HepG2 (cell line): Measurements from ENCODE around the gene CDKN1A. TPM values are rescaled to one million over a fixed set of nuclear protein-coding genes. Genes with fewer than 3 reads are reported as not detected.
A peak's percentile ranks its signal among the peaks of the same experiment; 100 is the strongest.

Experiments
- CCAR2 ChIP-seq: fragments of 200-400 bp; formaldehyde crosslinking; optimal IDR thresholded peaks from 2 replicates; pipeline ENCODE3; 2018; ENCODE audit warnings: low read depth, mild to moderate bottlenecking, low read length, moderate library complexity
- HIVEP1 ChIP-seq: sonication (generic); formaldehyde crosslinking; IDR thresholded peaks from 2 replicates; pipeline ENCODE4 v1.4.0; 2020; ENCODE audit warnings: mild to moderate bottlenecking, missing genetic modification reagents
- MAFF ChIP-seq: IDR thresholded peaks from 2 replicates; pipeline ENCODE4 v1.6.1; 2011; ENCODE audit warnings: low read depth, low read length, improper control_type of control experiment
- NCOA1 ChIP-seq: sonication (generic); formaldehyde crosslinking; IDR thresholded peaks from 2 replicates; pipeline ENCODE4 v1.9.0; 2021; ENCODE audit warnings: missing genetic modification reagents
- PRMT3 ChIP-seq: sonication (generic); formaldehyde crosslinking; IDR thresholded peaks from 2 replicates; pipeline ENCODE4 v1.8.1; 2022; ENCODE audit warnings: low read depth, mild to moderate bottlenecking, moderate library complexity, missing genetic modification reagents, borderline replicate concordance
- RCOR2 ChIP-seq: IDR thresholded peaks from 2 replicates; pipeline ENCODE4 v1.6.1; 2016; ENCODE audit warnings: missing biosample characterization, missing genetic modification reagents
- SIN3A ChIP-seq: IDR thresholded peaks from 2 replicates; pipeline ENCODE4 v1.6.1; 2011; ENCODE audit warnings: low read depth, mild to moderate bottlenecking, control low read depth, low read length, borderline replicate concordance
- SUZ12 ChIP-seq: fragments of 150-350 bp; IDR thresholded peaks from 2 replicates; pipeline ENCODE4 v1.6.1; 2014; ENCODE audit warnings: low read depth, low read length
- TRIM24 ChIP-seq: sonication (generic); formaldehyde crosslinking; IDR thresholded peaks from 2 replicates; pipeline ENCODE4 v1.8.0; 2022; ENCODE audit warnings: mild to moderate bottlenecking, missing genetic modification reagents
- ZNF230 ChIP-seq: sonication (generic); formaldehyde crosslinking; IDR thresholded peaks from 2 replicates; pipeline ENCODE4 v1.4.0; 2020; ENCODE audit warnings: mild to moderate bottlenecking, missing genetic modification reagents
- ZNF251 ChIP-seq: sonication (generic); formaldehyde crosslinking; IDR thresholded peaks from 2 replicates; pipeline ENCODE4 v1.9.0; 2021; ENCODE audit warnings: mild to moderate bottlenecking, missing genetic modification reagents
- ZNF569 ChIP-seq: sonication (generic); formaldehyde crosslinking; IDR thresholded peaks from 2 replicates; pipeline ENCODE4 v1.5.0; 2020; ENCODE audit warnings: mild to moderate bottlenecking, missing genetic modification reagents, moderate library complexity, borderline replicate concordance
- ZNF629 ChIP-seq: sonication (generic); formaldehyde crosslinking; conservative IDR thresholded peaks from 2 replicates; pipeline ENCODE4 v1.5.0; 2020; ENCODE audit warnings: missing genetic modification reagents
- ZNF713 ChIP-seq: sonication (generic); formaldehyde crosslinking; IDR thresholded peaks from 2 replicates; pipeline ENCODE4 v1.4.0; 2020; ENCODE audit warnings: mild to moderate bottlenecking, missing genetic modification reagents
- polyA plus RNA-seq, 8 experiments: library from polyadenylated mRNA; depleted of rRNA in 3 of 8; stranded (reverse) in 7 of 8; unstranded in 1 of 8; fragments of >200 nt; fragmentation: Illumina TruSeq in 4 of 8; extraction: Trizol in 4 of 8; gene quantifications; 2 replicates each; pipeline versions ENCODE4 v1.2.1 to v1.2.3, GENCODE V29; 2011 to 2016; ENCODE audit warnings: low read depth in 4 of 8, missing spikeins in 1 of 8, mixed read lengths in 1 of 8; ENCODE audit not compliant: insufficient read depth in 1 of 8
- total RNA-seq, 5 experiments: library from RNA; depleted of rRNA; stranded (reverse); fragments of >200 nt; fragmentation: Illumina TruSeq; extraction: Trizol; gene quantifications; 2 replicates each; pipeline ENCODE4 v1.2.3, GENCODE V29; 2016; ENCODE audit warnings: low read depth in 1 of 5
- TF ChIP-seq, protein P1 (sequence below): IDR thresholded peaks from 2 replicates; pipeline ENCODE4 v1.6.1; 2016; ENCODE audit warnings: low read depth, borderline replicate concordance
- TF ChIP-seq, protein P2 (sequence below): sonication (generic); formaldehyde crosslinking; IDR thresholded peaks from 2 replicates; pipeline ENCODE4 v1.4.0; 2020; ENCODE audit warnings: missing genetic modification reagents
- TF ChIP-seq, protein P3 (sequence below): sonication (generic); formaldehyde crosslinking; IDR thresholded peaks from 2 replicates; pipeline ENCODE4 v1.8.1; 2022; ENCODE audit warnings: low read depth, mild to moderate bottlenecking, missing genetic modification reagents
- TF ChIP-seq, protein P4 (sequence below), 2 experiments: fragments of 450-650 bp in 1 of 2; sonication (generic) in 1 of 2; formaldehyde crosslinking; IDR thresholded peaks; 2 replicates each; pipeline versions ENCODE4 v1.5.0 to v1.8.0; 2020 to 2022; ENCODE audit warnings: mild to moderate bottlenecking in 1 of 2, missing genetic modification reagents in 1 of 2

Gene CDKN1A
- total and polyA plus RNA-seq, 2 of the 13 experiments (the other 11 are each of a cell fraction or from before 2014, with no cell fraction given): 60.7 to 92.1 TPM

DNA sequence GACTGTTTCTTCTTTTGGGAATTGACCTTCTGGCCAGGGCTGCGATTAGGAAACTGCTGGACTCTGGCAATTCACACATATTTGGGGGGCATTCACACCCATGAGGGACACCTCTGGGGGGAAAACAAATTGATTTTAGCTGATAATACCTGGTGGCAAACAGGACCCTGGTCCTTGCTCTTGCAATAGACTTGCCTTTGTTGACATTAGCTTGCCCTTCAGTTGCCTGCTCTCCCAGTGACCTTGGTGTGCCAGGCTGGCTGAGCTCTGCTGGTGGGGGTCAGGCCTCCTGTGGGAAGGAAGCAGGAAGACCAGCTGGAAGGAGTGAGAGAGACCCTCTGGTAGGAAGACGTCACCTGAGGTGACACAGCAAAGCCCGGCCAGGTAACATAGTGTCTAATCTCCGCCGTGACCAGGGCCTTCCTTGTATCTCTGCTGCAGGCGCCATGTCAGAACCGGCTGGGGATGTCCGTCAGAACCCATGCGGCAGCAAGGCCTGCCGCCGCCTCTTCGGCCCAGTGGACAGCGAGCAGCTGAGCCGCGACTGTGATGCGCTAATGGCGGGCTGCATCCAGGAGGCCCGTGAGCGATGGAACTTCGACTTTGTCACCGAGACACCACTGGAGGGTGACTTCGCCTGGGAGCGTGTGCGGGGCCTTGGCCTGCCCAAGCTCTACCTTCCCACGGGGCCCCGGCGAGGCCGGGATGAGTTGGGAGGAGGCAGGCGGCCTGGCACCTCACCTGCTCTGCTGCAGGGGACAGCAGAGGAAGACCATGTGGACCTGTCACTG lies 5.3 kb downstream of the CDKN1A start (continued):
- TF ChIP-seq, protein P1, sequence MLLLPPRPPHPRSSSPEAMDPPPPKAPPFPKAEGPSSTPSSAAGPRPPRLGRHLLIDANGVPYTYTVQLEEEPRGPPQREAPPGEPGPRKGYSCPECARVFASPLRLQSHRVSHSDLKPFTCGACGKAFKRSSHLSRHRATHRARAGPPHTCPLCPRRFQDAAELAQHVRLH (CRISPR knock-in tag): 0 out of 2 replicates have a peak, but pooled peaks have one; percentile 24
- TF ChIP-seq, protein P2, sequence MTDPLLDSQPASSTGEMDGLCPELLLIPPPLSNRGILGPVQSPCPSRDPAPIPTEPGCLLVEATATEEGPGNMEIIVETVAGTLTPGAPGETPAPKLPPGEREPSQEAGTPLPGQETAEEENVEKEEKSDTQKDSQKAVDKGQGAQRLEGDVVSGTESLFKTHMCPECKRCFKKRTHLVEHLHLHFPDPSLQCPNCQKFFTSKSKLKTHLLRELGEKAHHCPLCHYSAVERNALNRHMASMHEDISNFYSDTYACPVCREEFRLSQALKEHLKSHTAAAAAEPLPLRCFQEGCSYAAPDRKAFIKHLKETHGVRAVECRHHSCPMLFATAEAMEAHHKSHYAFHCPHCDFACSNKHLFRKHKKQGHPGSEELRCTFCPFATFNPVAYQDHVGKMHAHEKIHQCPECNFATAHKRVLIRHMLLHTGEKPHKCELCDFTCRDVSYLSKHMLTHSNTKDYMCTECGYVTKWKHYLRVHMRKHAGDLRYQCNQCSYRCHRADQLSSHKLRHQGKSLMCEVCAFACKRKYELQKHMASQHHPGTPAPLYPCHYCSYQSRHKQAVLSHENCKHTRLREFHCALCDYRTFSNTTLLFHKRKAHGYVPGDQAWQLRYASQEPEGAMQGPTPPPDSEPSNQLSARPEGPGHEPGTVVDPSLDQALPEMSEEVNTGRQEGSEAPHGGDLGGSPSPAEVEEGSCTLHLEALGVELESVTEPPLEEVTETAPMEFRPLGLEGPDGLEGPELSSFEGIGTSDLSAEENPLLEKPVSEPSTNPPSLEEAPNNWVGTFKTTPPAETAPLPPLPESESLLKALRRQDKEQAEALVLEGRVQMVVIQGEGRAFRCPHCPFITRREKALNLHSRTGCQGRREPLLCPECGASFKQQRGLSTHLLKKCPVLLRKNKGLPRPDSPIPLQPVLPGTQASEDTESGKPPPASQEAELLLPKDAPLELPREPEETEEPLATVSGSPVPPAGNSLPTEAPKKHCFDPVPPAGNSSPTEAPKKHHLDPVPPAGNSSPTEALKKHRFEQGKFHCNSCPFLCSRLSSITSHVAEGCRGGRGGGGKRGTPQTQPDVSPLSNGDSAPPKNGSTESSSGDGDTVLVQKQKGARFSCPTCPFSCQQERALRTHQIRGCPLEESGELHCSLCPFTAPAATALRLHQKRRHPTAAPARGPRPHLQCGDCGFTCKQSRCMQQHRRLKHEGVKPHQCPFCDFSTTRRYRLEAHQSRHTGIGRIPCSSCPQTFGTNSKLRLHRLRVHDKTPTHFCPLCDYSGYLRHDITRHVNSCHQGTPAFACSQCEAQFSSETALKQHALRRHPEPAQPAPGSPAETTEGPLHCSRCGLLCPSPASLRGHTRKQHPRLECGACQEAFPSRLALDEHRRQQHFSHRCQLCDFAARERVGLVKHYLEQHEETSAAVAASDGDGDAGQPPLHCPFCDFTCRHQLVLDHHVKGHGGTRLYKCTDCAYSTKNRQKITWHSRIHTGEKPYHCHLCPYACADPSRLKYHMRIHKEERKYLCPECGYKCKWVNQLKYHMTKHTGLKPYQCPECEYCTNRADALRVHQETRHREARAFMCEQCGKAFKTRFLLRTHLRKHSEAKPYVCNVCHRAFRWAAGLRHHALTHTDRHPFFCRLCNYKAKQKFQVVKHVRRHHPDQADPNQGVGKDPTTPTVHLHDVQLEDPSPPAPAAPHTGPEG (CRISPR knock-in tag): no peak
- TF ChIP-seq RCOR2 (CRISPR knock-in tag) (peak; percentile 91), ZNF629 (CRISPR knock-in tag) (no peak), ZNF569 (CRISPR knock-in tag) (no peak), MAFF (no peak), NCOA1 (CRISPR knock-in tag) (peak; percentile 98), ZNF713 (CRISPR knock-in tag) (no peak), PRMT3 (0 out of 2 replicates have a peak, but pooled peaks have one; percentile 61), CCAR2 (no peak), ZNF251 (CRISPR knock-in tag) (no peak), SUZ12 (no peak), HIVEP1 (CRISPR knock-in tag) (peak; percentile 90), TRIM24 (no peak; the same call in 1 of the 2 replicates), SIN3A (no peak), ZNF230 (peak; percentile 95; the same call in 1 of the 2 replicates)
- TF ChIP-seq, protein P3, sequence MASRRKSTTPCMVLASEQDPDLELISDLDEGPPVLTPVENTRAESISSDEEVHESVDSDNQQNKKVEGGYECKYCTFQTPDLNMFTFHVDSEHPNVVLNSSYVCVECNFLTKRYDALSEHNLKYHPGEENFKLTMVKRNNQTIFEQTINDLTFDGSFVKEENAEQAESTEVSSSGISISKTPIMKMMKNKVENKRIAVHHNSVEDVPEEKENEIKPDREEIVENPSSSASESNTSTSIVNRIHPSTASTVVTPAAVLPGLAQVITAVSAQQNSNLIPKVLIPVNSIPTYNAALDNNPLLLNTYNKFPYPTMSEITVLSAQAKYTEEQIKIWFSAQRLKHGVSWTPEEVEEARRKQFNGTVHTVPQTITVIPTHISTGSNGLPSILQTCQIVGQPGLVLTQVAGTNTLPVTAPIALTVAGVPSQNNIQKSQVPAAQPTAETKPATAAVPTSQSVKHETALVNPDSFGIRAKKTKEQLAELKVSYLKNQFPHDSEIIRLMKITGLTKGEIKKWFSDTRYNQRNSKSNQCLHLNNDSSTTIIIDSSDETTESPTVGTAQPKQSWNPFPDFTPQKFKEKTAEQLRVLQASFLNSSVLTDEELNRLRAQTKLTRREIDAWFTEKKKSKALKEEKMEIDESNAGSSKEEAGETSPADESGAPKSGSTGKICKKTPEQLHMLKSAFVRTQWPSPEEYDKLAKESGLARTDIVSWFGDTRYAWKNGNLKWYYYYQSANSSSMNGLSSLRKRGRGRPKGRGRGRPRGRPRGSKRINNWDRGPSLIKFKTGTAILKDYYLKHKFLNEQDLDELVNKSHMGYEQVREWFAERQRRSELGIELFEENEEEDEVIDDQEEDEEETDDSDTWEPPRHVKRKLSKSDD: peak; percentile 94
- TF ChIP-seq, protein P4, sequence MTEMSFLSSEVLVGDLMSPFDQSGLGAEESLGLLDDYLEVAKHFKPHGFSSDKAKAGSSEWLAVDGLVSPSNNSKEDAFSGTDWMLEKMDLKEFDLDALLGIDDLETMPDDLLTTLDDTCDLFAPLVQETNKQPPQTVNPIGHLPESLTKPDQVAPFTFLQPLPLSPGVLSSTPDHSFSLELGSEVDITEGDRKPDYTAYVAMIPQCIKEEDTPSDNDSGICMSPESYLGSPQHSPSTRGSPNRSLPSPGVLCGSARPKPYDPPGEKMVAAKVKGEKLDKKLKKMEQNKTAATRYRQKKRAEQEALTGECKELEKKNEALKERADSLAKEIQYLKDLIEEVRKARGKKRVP (CRISPR knock-in tag; IDR thresholded peaks at IDR 0.05): peak in 1 of 2 experiments; percentile 81; a peak in 1 of 4 replicates
